GM20000 (cell line): Measurements from ENCODE around the gene MAGI3.
"Not testable (repeated sequence)": the region's sequence is repeated elsewhere in the genome, so short reads cannot be mapped to it uniquely, and the experiment has no call there.

ENCODE experiments used
- DNase-seq: peaks from one replicate; pipeline ENCODE4 v3.0.0; 2012; ENCODE audit warnings: low spot score
- TF ChIP-seq, protein P1 (sequence below): IDR thresholded peaks from 2 replicates; pipeline ENCODE4 v1.5.1; 2012; ENCODE audit warnings: mild to moderate bottlenecking, control low read depth; ENCODE audit errors: extremely low read depth, missing control alignments

The MAGI3 gene

GRCh38 chr1:113694910-113695309 lies 304.6 kb downstream of the MAGI3 start:
- no peak for DNase-seq
- TF ChIP-seq, protein P1, sequence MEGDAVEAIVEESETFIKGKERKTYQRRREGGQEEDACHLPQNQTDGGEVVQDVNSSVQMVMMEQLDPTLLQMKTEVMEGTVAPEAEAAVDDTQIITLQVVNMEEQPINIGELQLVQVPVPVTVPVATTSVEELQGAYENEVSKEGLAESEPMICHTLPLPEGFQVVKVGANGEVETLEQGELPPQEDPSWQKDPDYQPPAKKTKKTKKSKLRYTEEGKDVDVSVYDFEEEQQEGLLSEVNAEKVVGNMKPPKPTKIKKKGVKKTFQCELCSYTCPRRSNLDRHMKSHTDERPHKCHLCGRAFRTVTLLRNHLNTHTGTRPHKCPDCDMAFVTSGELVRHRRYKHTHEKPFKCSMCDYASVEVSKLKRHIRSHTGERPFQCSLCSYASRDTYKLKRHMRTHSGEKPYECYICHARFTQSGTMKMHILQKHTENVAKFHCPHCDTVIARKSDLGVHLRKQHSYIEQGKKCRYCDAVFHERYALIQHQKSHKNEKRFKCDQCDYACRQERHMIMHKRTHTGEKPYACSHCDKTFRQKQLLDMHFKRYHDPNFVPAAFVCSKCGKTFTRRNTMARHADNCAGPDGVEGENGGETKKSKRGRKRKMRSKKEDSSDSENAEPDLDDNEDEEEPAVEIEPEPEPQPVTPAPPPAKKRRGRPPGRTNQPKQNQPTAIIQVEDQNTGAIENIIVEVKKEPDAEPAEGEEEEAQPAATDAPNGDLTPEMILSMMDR: no peak

- TF ChIP-seq, protein P1: no peak
- DNase-seq: no peak
Measured at GRCh38 chr1:113701429-113701828, 311.1 kb downstream of the MAGI3 start.

- no peak for DNase-seq
- TF ChIP-seq, protein P1: no peak
Measured at GRCh38 chr1:113714606-113715269, 324.4 kb downstream of the MAGI3 start.

- DNase-seq: not testable (repeated sequence)
Measured at GRCh38 chr1:113717506-113717905, 327.2 kb downstream of the MAGI3 start.

GRCh38 chr1:113718621-113719020 lies 328.3 kb downstream of the MAGI3 start:
- DNase-seq: not testable (repeated sequence)

- no peak for DNase-seq
- TF ChIP-seq, protein P1: no peak
Measured at GRCh38 chr1:113721010-113721409, 330.7 kb downstream of the MAGI3 start.

DNA sequence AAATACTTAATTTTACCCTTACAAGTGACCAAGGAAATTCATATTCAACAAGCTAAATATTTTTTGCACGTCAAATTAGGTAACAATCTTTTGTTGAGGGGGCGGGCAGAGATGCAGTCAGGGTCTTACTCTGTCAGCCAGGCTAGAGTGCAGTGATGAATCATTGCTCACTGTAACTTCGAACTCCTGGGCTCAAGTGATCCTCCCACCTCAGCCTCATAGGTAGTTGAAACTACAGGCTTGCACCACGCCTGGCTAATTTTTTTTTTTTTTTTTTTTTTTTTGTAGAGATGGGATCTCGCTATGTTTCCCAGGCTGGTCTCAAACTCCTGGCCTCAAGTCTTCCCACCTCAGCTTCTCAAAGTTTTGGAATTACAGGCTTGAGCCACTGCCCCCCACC lies 342.5 kb downstream of the MAGI3 start:
- TF ChIP-seq, protein P1: no peak

GRCh38 chr1:113734357-113735055 lies 344.2 kb downstream of the MAGI3 start:
- DNase-seq: no peak
- TF ChIP-seq, protein P1: no peak

More for the DNA sequence above, 342.5 kb downstream of the MAGI3 start:
- DNase-seq: no peak
